Endodermal cell (in vitro differentiated cells): ENCODE data around the gene MMAB. TPM values are rescaled to one million over a fixed set of nuclear protein-coding genes. Genes with fewer than 3 reads are reported as not detected.
"Not testable (repeated sequence)": the region's sequence is repeated elsewhere in the genome, so short reads cannot be mapped to it uniquely, and the experiment has no call there.

ENCODE experiments used
- DNase-seq: peaks from one replicate; pipeline ENCODE4 v3.0.0-alpha.2; 2017
- H3K27ac ChIP-seq: 2 replicates; pipeline ENCODE4 v1.5.1; 2013; ENCODE audit warnings: mild to moderate bottlenecking, low read depth, low read length, moderate library complexity
- H3K27me3 ChIP-seq: 2 replicates; pipeline ENCODE4 v1.6.1; 2013; ENCODE audit warnings: mild to moderate bottlenecking, low read length, moderate library complexity; ENCODE audit not compliant: insufficient read depth, control insufficient read depth, poor library complexity, severe bottlenecking
- H3K36me3 ChIP-seq: 2 replicates; pipeline ENCODE4 v1.7.0; 2013; ENCODE audit warnings: mild to moderate bottlenecking, low read length, moderate library complexity; ENCODE audit not compliant: control insufficient read depth, insufficient read depth
- H3K4me1 ChIP-seq: one replicate; pipeline ENCODE4 v1.7.0; 2013; ENCODE audit warnings: low read length; ENCODE audit not compliant: control insufficient read depth, insufficient read depth
- H3K4me3 ChIP-seq: 2 replicates; pipeline ENCODE4 v1.5.1; 2013; ENCODE audit warnings: mild to moderate bottlenecking, low read length, moderate library complexity
- H3K9ac ChIP-seq: 2 replicates; pipeline ENCODE4 v1.6.1; 2013; ENCODE audit warnings: mild to moderate bottlenecking, low read length, moderate library complexity; ENCODE audit not compliant: poor library complexity, severe bottlenecking; ENCODE audit errors: extremely low read depth
- H3K9me3 ChIP-seq: 2 replicates; pipeline ENCODE4 v1.6.1; 2013; ENCODE audit warnings: mild to moderate bottlenecking, low read length, moderate library complexity; ENCODE audit not compliant: control insufficient read depth
- H3K27ac Mint-ChIP-seq: 2 replicates; pipeline ENCODE4 v1.8.0; 2020; ENCODE audit warnings: mixed read lengths
- H3K27me3 Mint-ChIP-seq: 2 replicates; pipeline ENCODE4 v1.8.0; 2021; ENCODE audit warnings: mild to moderate bottlenecking, mixed read lengths; ENCODE audit not compliant: insufficient read depth
- H3K36me3 Mint-ChIP-seq: 2 replicates; pipeline ENCODE4 v1.8.0; 2020; ENCODE audit warnings: low read depth, mixed read lengths
- H3K4me1 Mint-ChIP-seq: 2 replicates; pipeline ENCODE4 v1.8.0; 2020; ENCODE audit warnings: mixed read lengths
- H3K4me3 Mint-ChIP-seq: 2 replicates; pipeline ENCODE4 v1.8.0; 2020; ENCODE audit warnings: mild to moderate bottlenecking, moderate library complexity, mixed read lengths
- H3K9me3 Mint-ChIP-seq: 2 replicates; pipeline ENCODE4 v1.8.0; 2020; ENCODE audit warnings: mild to moderate bottlenecking, mixed read lengths
- CTCF ChIP-seq: fragments of 200-600 bp; sonication (generic); conservative IDR thresholded peaks from 2 replicates; pipeline ENCODE4 v1.5.0; 2021; ENCODE audit warnings: antibody characterized with exemption, mild to moderate bottlenecking
- WGBS, 2 experiments: methylation state at CpG; one replicate each; pipeline versions ENCODE4 v1.1.5 to v1.1.7; 2013; ENCODE audit warnings: missing lambda C conversion rate in 2 of 2, mixed read lengths in 1 of 2; ENCODE audit not compliant: insufficient coverage in 1 of 2, insufficient read length in 1 of 2; 5-methylcytosine and 5-hydroxymethylcytosine counted together
- total RNA-seq, 2 donors: library from RNA; stranded (reverse); fragmentation: NEBNext Ultra II Directional in 1 of 2; extraction: Animal tissue kit (Norgen Biotek cat#: 25700) in 1 of 2; gene quantifications; 2 replicates in 1 of 2; 3 replicates in 1 of 2; pipeline ENCODE4 v1.2.1, GENCODE V29; 2021

Gene MMAB
- total RNA-seq, 2 donors from 2014 or later = 24.9 to 28.2 TPM

DNA sequence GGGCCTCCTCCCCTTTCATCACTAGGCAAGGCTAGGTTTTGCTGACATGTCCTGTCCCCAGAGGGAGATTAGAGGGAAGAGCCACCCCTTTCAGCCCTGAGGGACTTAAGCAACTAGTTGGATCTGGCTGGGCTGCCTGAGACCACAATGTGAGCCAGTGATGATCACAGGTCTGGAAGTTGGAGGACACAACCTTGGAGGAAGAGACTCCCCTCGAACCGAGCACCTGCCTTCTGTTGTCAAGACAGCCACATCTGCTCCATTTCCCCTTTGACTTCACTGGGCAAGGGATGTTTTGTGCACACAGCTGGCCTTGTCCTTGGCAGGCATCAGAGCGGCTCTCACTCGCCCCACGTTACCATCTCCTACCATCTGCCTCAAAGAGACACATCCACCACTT lies 31.7 kb upstream of the MMAB start:
- no peaks in the 10 kb centered on the region for H3K27me3 ChIP-seq
- H3K4me1 Mint-ChIP-seq = peaks cover 13% of the 10 kb centered on the region
- H3K9me3 ChIP-seq = no peaks in the 10 kb centered on the region
- no peak for DNase-seq
- 95 to 100% methylated on average over 2 to 5 of the region's 5 CpGs for WGBS, 2 experiments
- no peaks in the 10 kb centered on the region for H3K36me3 ChIP-seq
- H3K9me3 Mint-ChIP-seq = no peaks in the 10 kb centered on the region
- TF ChIP-seq CTCF = no peak
- H3K27ac ChIP-seq = no peak overlapping the region
- peaks cover 2% of the 10 kb centered on the region for H3K27me3 Mint-ChIP-seq
- H3K4me3 Mint-ChIP-seq = no peak overlapping the region
- peaks cover 9% of the 10 kb centered on the region for H3K4me1 ChIP-seq
- H3K9ac ChIP-seq = no peak overlapping the region
- no peak overlapping the region for H3K4me3 ChIP-seq
- no peak overlapping the region for H3K27ac Mint-ChIP-seq
- H3K36me3 Mint-ChIP-seq = no peaks in the 10 kb centered on the region

DNA sequence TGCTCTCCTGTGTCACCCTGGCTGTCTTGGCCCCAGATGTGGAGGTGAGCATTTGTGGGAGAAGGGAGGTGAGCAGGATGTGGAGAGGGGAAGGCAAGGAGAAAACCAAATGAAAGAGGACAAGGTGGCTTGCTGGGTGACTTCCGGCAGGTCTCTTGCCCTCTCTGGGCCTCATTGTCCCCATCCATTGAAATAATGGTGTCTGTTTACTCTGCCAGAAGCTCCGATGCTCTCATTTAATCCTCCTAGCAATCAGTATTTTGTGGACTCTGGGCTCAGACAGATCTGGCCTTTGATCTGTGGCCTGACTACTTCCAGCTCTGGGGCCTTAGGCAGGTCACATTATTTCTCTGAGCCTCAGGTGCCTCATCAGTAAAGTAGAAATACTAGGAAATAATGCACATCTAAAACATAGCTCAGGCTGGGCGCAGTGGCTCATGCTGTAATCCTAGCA lies 30.9 kb upstream of the MMAB start:
- TF ChIP-seq CTCF = no peak
- Mint-ChIP-seq H3K4me3 (no peak overlapping the region), H3K27me3 (no peaks in the 10 kb centered on the region), H3K36me3 (no peaks in the 10 kb centered on the region), H3K9me3 (no peaks in the 10 kb centered on the region), H3K27ac (no peak overlapping the region), H3K4me1 (peaks cover 13% of the 10 kb centered on the region)
- no peaks in the 10 kb centered on the region for H3K27me3 ChIP-seq
- no peak overlapping the region for H3K27ac ChIP-seq
- H3K9me3 ChIP-seq = no peaks in the 10 kb centered on the region
- H3K4me1 ChIP-seq = peaks cover 9% of the 10 kb centered on the region
- no peak for DNase-seq
- H3K36me3 ChIP-seq = no peaks in the 10 kb centered on the region
- H3K4me3 ChIP-seq = no peak overlapping the region
- no peak overlapping the region for H3K9ac ChIP-seq
- 85 to 100% methylated on average over 3 of the region's 3 CpGs for WGBS, 2 experiments

DNA sequence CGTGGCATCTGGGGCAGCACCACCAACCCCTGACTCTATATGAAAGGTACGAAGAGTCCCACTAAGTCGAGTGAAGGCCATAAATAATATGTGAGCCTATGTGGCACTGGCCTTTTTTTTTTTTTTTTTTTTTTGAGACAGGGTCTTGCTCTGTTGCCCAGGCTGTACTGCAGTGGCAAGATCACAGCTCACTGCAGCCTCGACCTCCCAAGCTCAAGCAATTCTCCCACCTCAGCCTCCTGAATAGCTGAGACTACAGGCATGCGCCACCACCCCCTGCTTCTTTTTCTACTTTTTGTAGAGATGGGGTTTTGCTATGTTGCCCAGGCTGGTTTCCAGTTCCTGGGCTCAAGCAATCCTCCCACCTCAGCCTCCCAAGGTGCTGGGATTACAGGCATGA lies 28.8 kb upstream of the MMAB start:
- not testable (repeated sequence) for H3K9me3 Mint-ChIP-seq, H3K36me3 Mint-ChIP-seq, H3K4me3 Mint-ChIP-seq, DNase-seq, H3K27ac ChIP-seq, H3K27me3 Mint-ChIP-seq, H3K4me1 ChIP-seq, H3K4me3 ChIP-seq, H3K27me3 ChIP-seq, H3K27ac Mint-ChIP-seq, H3K36me3 ChIP-seq, H3K9ac ChIP-seq, H3K9me3 ChIP-seq
- peaks cover 22% of the 10 kb centered on the region for H3K4me1 Mint-ChIP-seq
- WGBS, 2 experiments = 88 to 93% methylated on average over 2 to 5 of the region's 5 CpGs

- no peak for DNase-seq
- no peak overlapping the region for H3K9ac ChIP-seq
- no peaks in the 10 kb centered on the region for H3K27me3 Mint-ChIP-seq
- WGBS, 2 experiments = 90 to 100% methylated on average over 7 to 8 of the region's 8 CpGs
- no peaks in the 10 kb centered on the region for H3K36me3 ChIP-seq
- H3K9me3 Mint-ChIP-seq = no peaks in the 10 kb centered on the region
- H3K4me1 ChIP-seq = peaks cover 3% of the 10 kb centered on the region
- H3K27ac ChIP-seq = no peak overlapping the region
- H3K9me3 ChIP-seq = no peaks in the 10 kb centered on the region
- H3K4me3 Mint-ChIP-seq = no peak overlapping the region
- peaks cover 17% of the 10 kb centered on the region for H3K4me1 Mint-ChIP-seq
- no peak overlapping the region for H3K4me3 ChIP-seq
- TF ChIP-seq CTCF = no peak
- no peaks in the 10 kb centered on the region for H3K27me3 ChIP-seq
- H3K27ac Mint-ChIP-seq = no peak overlapping the region
- no peaks in the 10 kb centered on the region for H3K36me3 Mint-ChIP-seq
Observed at GRCh38 chr12:109601557-109601956, 28.3 kb upstream of the MMAB start.
